Subcutaneous abdominal adipose tissue (tissue), 5 donors: Measurements from ENCODE around the gene GCNA.
"Not testable (repeated sequence)": the region's sequence is repeated elsewhere in the genome, so short reads cannot be mapped to it uniquely, and the experiment has no call there.

Experiments used
- H3K27ac ChIP-seq: one replicate; pipeline ENCODE4 v1.7.0; 2013; ENCODE audit warnings: low read depth, mild to moderate bottlenecking, inconsistent platforms, low read length, moderate library complexity
- H3K27me3 ChIP-seq, 5 donors: one replicate each; pipeline ENCODE4 v1.7.0; 2013; ENCODE audit warnings: low read length in 5 of 5, inconsistent platforms in 1 of 5; ENCODE audit not compliant: control insufficient read depth in 5 of 5, insufficient read depth in 4 of 5
- H3K36me3 ChIP-seq, 5 donors: one replicate each; pipeline ENCODE4 v1.7.0; 2013; ENCODE audit warnings: low read length in 5 of 5; ENCODE audit not compliant: control insufficient read depth in 5 of 5, insufficient read depth in 5 of 5
- H3K4me1 ChIP-seq, 5 donors: one replicate each; pipeline ENCODE4 v1.7.0; 2013; ENCODE audit warnings: low read length in 5 of 5, mild to moderate bottlenecking in 3 of 5, moderate library complexity in 1 of 5; ENCODE audit not compliant: control insufficient read depth in 5 of 5, insufficient read depth in 5 of 5
- H3K4me3 ChIP-seq, 5 donors: one replicate each; pipeline ENCODE4 v1.7.0; 2013; ENCODE audit warnings: low read length in 5 of 5, low read depth in 1 of 5
- H3K9ac ChIP-seq, 5 donors: one replicate each; pipeline ENCODE4 v1.7.0; 2013; ENCODE audit warnings: low read length in 5 of 5, mild to moderate bottlenecking in 4 of 5, moderate library complexity in 3 of 5
- H3K9me3 ChIP-seq, 5 donors: one replicate each; pipeline ENCODE4 v1.7.0; 2013; ENCODE audit warnings: low read length in 5 of 5; ENCODE audit not compliant: control insufficient read depth in 5 of 5
- donor health status: healthy.
- donor health status: healthy.
- donor health status: healthy.
- donor health status: healthy.
- donor health status: healthy.

GCNA gene

DNA sequence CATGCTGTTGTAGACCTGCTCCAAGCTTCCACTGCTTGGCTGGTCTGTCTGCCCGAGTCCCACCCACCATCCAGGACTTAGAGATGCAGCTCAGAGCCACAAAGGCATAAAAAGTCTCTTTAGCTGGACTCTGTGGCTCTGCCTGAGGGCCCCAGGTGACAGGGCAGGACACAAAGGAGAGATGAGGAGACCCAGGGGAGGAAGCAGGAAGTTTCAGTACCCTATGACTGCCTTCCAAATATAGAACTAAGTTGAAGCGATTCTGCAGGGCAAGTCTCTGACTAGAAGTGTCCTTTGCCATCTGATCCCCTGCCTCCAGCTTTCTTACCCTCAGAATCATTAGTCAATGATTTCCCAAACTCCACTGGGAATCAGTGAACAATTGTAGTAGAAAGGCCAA lies 51.2 kb downstream of the GCNA start:
- no peak overlapping the region for H3K9ac ChIP-seq
- peaks cover 0 to 10% (median 3%) of the 10 kb centered on the region in 5 donors for H3K27me3 ChIP-seq
- no peak overlapping the region for H3K27ac ChIP-seq

DNA sequence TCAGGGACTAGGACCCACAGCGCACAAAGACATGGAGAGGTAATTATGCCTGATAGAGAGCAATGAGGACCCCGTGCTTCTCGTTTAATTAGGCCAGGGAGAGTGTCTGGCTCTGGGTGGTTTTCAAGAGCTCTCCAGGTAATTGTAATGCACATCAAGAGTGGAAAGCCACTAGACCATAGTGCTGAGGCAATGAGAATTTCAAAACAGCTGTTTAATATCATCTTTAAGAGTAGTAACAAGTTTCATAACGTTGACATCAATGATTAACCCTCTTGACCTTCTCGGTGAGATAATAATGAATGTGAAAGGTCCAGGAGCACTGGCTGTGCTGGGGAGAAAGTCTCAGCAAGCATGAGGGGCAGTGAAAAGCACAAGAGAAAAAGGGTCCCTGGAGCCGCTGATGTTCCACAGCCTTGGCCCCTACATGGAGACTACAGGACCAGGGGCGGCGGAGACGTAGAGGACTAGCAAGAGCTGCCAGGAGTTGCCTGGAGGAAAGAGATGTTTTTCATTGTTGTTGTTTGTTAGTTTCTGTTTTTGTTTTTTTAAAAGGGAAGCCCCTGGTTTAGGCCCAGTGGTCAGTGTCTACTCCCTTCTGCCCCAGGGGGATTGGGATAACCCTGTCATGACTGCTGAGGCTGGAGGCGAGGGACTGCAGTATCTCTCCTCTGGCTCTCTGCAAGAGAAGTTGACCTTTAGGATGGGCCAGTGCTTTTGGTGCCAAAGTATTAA lies 54.9 kb downstream of the GCNA start:
- H3K9ac ChIP-seq, result no peak overlapping the region
- no peaks in the 10 kb centered on the region for H3K9me3 ChIP-seq
- H3K27ac ChIP-seq, result no peak overlapping the region
- H3K27me3 ChIP-seq, result peaks cover 0 to 10% (median 0%) of the 10 kb centered on the region in 5 donors
- no peak overlapping the region for H3K4me3 ChIP-seq
- H3K4me1 ChIP-seq, result peaks cover 0 to 12% (median 0%) of the 10 kb centered on the region in 5 donors
- H3K36me3 ChIP-seq, result no peaks in the 10 kb centered on the region

More for the DNA sequence above, 51.2 kb downstream of the GCNA start:
- no peaks in the 10 kb centered on the region for H3K9me3 ChIP-seq
- H3K4me3 ChIP-seq, result no peak overlapping the region
- H3K36me3 ChIP-seq, result no peaks in the 10 kb centered on the region
- H3K4me1 ChIP-seq, result peaks cover 0 to 10% (median 0%) of the 10 kb centered on the region in 5 donors

DNA sequence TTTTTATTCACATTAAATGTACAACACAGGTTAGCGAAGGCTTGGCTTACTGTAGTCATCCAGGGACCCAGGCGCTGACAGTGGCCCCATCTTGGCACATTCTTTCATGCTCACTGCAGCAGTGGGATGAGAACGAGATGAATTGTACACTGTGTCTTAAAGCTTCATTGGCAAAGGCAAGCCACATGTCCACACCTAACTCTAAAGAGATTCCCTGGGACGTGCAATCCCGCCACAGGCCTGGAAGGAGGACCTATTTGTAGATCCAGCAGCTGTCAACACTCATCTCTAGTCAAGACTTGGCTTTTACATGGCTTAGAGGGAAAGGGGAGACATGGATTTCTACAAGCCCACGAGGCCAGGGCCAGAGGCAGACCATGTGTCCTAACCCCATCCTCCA lies 56.1 kb downstream of the GCNA start:
- H3K9me3 ChIP-seq, result no peaks in the 10 kb centered on the region
- H3K9ac ChIP-seq, result no peak overlapping the region
- peaks cover 0 to 8% (median 0%) of the 10 kb centered on the region in 5 donors for H3K4me1 ChIP-seq
- H3K27me3 ChIP-seq, result peaks cover 0 to 8% (median 4%) of the 10 kb centered on the region in 5 donors
- no peak overlapping the region for H3K4me3 ChIP-seq
- no peak overlapping the region for H3K27ac ChIP-seq
- H3K36me3 ChIP-seq, result no peaks in the 10 kb centered on the region

DNA sequence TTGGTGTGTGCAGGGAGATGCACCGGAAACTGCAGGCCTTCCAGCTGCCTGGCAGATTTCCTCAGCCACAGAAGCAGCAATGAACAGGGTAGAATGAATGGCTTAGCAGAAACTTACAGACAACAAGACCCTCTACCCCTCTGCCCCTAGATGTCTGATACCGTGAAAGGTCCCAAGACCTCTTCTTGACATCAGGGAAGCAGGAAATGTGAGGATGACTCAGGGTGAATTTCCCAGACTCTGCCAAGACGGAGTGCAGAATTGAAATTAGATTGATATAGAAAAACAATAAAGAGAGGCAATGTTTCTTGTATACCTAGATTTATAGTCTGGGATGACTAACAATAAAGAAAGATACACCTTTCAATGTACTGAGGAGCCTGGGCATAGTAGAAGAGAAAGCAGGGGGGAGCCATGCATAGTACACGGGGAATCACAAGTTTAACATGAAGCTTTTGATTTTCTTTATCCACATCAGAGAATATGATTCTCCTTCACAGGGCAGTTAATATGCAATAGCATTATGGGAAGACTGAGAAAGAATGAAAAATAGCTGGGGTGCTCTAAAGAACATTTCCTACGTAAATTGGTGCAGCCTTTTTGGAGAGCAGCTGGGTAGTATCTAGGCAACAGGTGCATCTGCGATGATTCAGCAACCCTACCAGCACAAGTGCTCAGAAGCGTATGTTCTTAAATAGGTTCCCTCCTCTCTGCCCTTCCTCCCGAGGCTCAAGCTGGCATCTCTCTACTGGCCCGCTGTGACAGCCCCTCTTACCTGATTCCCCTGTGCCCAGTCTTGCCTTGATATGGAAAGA lies 58.4 kb downstream of the GCNA start:
- Histone ChIP-seq H3K4me1 (peaks cover 0 to 3% (median 0%) of the 10 kb centered on the region in 5 donors), H3K9me3 (no peaks in the 10 kb centered on the region), H3K9ac (no peak overlapping the region), H3K27ac (no peak overlapping the region), H3K27me3 (peaks cover 0 to 7% (median 5%) of the 10 kb centered on the region in 5 donors), H3K4me3 (no peak overlapping the region), H3K36me3 (no peaks in the 10 kb centered on the region)

DNA sequence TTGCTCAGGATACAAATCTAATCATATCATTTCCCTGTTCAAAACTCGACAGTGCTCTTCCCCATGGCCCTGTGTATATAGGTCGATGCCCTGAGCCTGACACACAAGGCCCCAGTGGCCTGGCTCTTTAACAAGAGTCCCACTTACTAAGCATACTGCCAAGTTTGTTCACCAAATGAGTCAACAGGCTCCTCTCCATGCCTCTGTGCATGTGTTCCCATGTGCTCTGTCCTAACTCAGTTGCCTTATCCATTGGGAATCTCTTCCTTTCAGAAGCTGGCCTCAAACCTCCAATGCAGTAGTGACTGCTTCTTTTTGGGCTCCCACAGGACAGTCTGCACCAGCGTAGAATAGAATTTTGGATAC lies 59.0 kb downstream of the GCNA start:
- peaks cover 0 to 7% (median 4%) of the 10 kb centered on the region in 5 donors for H3K27me3 ChIP-seq
- H3K27ac ChIP-seq, result no peak overlapping the region
- H3K36me3 ChIP-seq, result no peaks in the 10 kb centered on the region

DNA sequence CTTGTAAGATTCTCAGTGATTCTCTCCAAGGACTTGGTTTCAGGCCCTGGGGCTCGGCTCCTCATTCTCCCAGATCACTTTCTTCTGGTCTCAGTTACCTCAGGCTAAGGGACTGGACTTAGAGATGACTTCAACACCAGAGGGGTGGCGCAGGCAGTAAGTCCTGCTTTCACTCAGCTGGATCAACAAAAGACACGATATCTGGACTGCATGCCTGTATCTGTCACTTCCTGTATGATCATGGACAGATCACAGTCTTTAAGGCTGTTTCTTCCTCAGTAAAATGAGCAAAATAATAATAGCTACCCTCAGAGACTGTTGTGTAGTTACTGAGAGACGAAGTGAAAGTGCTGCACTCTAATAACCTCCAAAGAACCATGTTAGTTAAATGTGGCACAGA lies 59.6 kb downstream of the GCNA start:
- Histone ChIP-seq H3K27ac (no peak overlapping the region), H3K4me3 (no peak overlapping the region), H3K27me3 (peaks cover 0 to 7% (median 2%) of the 10 kb centered on the region in 5 donors)

More for the DNA sequence above, 59.0 kb downstream of the GCNA start:
- Histone ChIP-seq H3K4me1 (peaks cover 0 to 3% (median 0%) of the 10 kb centered on the region in 5 donors), H3K4me3 (no peak overlapping the region), H3K9me3 (no peaks in the 10 kb centered on the region), H3K9ac (no peak overlapping the region)

DNA sequence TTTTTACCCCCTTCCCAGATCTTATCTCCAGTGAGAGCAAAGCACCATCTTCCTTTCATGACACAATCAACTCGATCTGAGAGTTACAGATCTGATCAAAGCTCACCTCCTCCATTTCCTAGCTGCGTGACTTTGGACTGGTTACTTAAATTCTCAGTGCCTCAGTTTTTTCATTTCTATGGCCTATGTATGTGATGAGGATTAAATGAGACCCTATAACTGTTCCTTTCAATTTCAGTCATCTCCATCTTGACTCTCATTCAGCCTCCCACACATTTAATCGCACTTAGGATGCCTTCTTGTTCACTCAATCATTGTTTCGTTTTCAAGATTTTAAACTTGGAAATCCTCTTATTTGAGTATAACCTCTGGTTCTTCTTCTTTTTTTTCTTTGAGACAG lies 60.2 kb downstream of the GCNA start:
- no peak overlapping the region for H3K9ac ChIP-seq
- no peaks in the 10 kb centered on the region for H3K36me3 ChIP-seq
- H3K4me3 ChIP-seq, result no peak overlapping the region
- H3K27ac ChIP-seq, result no peak overlapping the region
- H3K9me3 ChIP-seq, result no peaks in the 10 kb centered on the region
- peaks cover 0 to 7% (median 2%) of the 10 kb centered on the region in 5 donors for H3K27me3 ChIP-seq
- peaks cover 0 to 3% (median 0%) of the 10 kb centered on the region in 5 donors for H3K4me1 ChIP-seq

More for the DNA sequence above, 59.6 kb downstream of the GCNA start:
- Histone ChIP-seq H3K9ac (no peak overlapping the region), H3K9me3 (no peaks in the 10 kb centered on the region), H3K36me3 (no peaks in the 10 kb centered on the region), H3K4me1 (peaks cover 0 to 3% (median 0%) of the 10 kb centered on the region in 5 donors)

DNA sequence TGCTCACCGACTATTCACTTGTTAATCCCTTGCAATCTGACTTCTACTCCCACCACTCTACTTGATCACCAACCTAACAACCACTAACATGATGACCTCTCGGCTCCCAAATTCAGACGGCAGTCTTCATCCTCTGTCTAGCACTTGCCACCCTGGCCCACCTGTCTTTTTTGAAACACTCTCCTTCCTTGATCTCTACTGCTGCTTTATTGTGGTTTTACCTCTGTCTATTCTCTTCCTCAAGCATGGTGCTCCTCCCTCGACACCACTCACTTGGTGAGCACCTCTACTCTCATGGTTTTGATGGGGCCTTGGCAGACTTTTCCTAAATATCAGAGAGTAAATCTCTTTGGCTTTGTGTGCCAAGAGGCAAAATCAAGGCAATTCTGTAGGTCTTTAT lies 61.8 kb downstream of the GCNA start:
- Histone ChIP-seq H3K4me1 (peaks cover 0 to 3% (median 0%) of the 10 kb centered on the region in 5 donors), H3K27ac (no peak overlapping the region), H3K36me3 (no peaks in the 10 kb centered on the region), H3K9ac (no peak overlapping the region), H3K9me3 (no peaks in the 10 kb centered on the region), H3K27me3 (peaks cover 0 to 7% (median 2%) of the 10 kb centered on the region in 5 donors), H3K4me3 (no peak overlapping the region)

DNA sequence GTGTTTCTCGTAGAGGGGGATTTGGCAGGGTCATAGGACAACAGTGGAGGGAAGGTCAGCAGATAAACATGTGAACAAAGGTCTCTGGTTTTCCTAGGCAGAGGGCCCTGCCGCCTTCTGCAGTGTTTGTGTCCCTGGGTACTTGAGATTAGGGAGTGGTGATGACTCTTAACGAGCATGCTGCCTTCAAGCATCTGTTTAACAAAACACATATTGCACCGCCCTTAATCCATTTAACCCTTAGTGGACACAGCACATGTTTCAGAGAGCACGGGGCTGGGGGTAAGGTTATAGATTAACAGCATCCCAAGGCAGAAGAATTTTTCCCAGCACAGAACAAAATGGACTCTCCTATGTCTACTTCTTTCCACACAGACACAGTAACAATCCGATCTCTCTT lies 66.2 kb downstream of the GCNA start:
- H3K9me3 ChIP-seq, H3K36me3 ChIP-seq, H3K4me3 ChIP-seq, H3K27ac ChIP-seq, H3K27me3 ChIP-seq, H3K9ac ChIP-seq, H3K4me1 ChIP-seq: not testable (repeated sequence)

DNA sequence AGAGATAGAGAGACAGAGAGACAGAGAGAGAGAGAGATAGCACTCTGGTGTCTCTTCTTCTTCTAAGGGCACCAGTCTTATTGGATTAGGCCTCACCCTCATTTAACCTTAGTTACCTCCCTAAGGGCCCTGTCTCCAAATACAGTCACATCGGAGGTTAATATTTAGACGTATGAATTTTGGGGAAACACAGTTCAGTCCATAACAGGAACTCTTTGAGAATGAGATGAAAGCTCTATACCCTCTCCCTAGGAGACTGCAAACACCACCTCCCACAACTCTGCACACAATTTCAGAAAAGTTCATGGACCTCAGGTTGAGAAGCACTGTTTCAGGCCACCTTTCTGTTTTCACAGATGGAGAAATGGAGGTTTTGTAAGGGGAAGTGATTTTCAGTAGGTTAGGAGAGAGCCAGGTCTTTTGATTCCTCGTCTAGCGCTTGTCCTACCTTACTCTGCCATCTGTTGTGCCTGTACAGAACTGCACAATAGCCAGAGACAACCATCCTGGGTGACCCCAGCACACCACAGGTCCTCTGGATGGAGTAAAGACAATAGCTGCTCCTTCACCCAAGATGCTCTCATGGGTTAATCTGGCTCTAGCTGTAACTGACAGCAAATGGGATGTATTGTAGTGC lies 72.2 kb downstream of the GCNA start:
- no peak overlapping the region for H3K27ac ChIP-seq
- H3K27me3 ChIP-seq, result peaks cover 0 to 3% (median 0%) of the 10 kb centered on the region in 5 donors
- no peaks in the 10 kb centered on the region for H3K9me3 ChIP-seq
- H3K36me3 ChIP-seq, result no peaks in the 10 kb centered on the region
- H3K9ac ChIP-seq, result no peak overlapping the region
- peaks cover 0 to 5% (median 0%) of the 10 kb centered on the region in 5 donors for H3K4me1 ChIP-seq
- no peak overlapping the region for H3K4me3 ChIP-seq
